ENCODE measurements around the gene PLEKHH2.

- TF ChIP-seq CTCF (IDR thresholded peaks at IDR 0.05; ENCODE audit: poor library complexity), result no peak
- no peak for TF ChIP-seq EZH2phosphoT487 (IDR thresholded peaks at IDR 0.05; ENCODE audit: low read depth, severe bottlenecking, unreplicated experiment)
- TF ChIP-seq EZH2 (IDR thresholded peaks at IDR 0.05; ENCODE audit: borderline replicate concordance), result no peak
These were observed 106.6 kb downstream of the PLEKHH2 start for GRCh38 chr2:43743706-43744105.

Data from hepatocyte (in vitro differentiated cells).